Activated CD4-positive, alpha-beta T cell treated with anti-CD3 and anti-CD28 coated beads for 36 hours (primary cell): ENCODE results near the gene CELA3A. TPM values are rescaled to one million over a fixed set of nuclear protein-coding genes. Genes with fewer than 3 reads are reported as not detected.
A peak's percentile ranks its signal among the peaks of the same experiment; 100 is the strongest.
"Not testable (repeated sequence)": the region's sequence is repeated elsewhere in the genome, so short reads cannot be mapped to it uniquely, and the experiment has no call there.

Source experiments
- ATAC-seq: fragments of 200-7000 bp; cut with Tn5 transposase; one replicate; pipeline ENCODE4 v1.10.0; 2021; ENCODE audit warnings: mild to moderate bottlenecking, moderate library complexity
- CTCF ChIA-PET: fragments of 350-600 bp; sonication (Branson Sonifier 250); formaldehyde crosslinking; loops from one replicate; lab custom pipeline; 2021; ENCODE audit warnings: antibody characterized with exemption; lab: Charles Lee
- POLR2A ChIA-PET: fragments of 350-600 bp; sonication (Branson Sonifier 250); formaldehyde crosslinking; loops from one replicate; lab custom pipeline; 2021; ENCODE audit warnings: antibody characterized with exemption, inconsistent platforms; lab: Charles Lee
- DNase-seq: peaks from one replicate; pipeline ENCODE4 v3.0.0-alpha.2; 2020
- H3K27ac Mint-ChIP-seq: one replicate; pipeline ENCODE4 v1.8.0; 2021; ENCODE audit warnings: mixed read lengths
- H3K27me3 Mint-ChIP-seq: one replicate; pipeline ENCODE4 v1.8.0; 2021; ENCODE audit warnings: mixed read lengths
- H3K36me3 Mint-ChIP-seq: one replicate; pipeline ENCODE4 v1.8.0; 2021; ENCODE audit warnings: low read depth, mixed read lengths
- H3K4me1 Mint-ChIP-seq: one replicate; pipeline ENCODE4 v1.8.0; 2021; ENCODE audit warnings: mixed read lengths
- H3K4me3 Mint-ChIP-seq: one replicate; pipeline ENCODE4 v1.8.0; 2021; ENCODE audit warnings: mild to moderate bottlenecking, moderate library complexity, mixed read lengths
- H3K9me3 Mint-ChIP-seq: one replicate; pipeline ENCODE4 v1.8.0; 2021; ENCODE audit warnings: low read depth, mixed read lengths
- intact Hi-C, 2 experiments: fragments of 100-400 bp; cut with DNase I in 1 of 2; cut with micrococcal nuclease in 1 of 2; formaldehyde crosslinking; loops; one replicate each; pipeline versions ENCODE4 v1.14.2 to v1.15.1; 2022 to 2024; cut with DNase I, micrococcal nuclease
- total RNA-seq, 2 experiments: library from RNA; stranded (reverse); gene quantifications; one replicate each; pipeline ENCODE4 v1.2.3, GENCODE V29; 2021

Gene CELA3A
- total RNA-seq, 2 experiments from 2014 or later = not detected

DNA sequence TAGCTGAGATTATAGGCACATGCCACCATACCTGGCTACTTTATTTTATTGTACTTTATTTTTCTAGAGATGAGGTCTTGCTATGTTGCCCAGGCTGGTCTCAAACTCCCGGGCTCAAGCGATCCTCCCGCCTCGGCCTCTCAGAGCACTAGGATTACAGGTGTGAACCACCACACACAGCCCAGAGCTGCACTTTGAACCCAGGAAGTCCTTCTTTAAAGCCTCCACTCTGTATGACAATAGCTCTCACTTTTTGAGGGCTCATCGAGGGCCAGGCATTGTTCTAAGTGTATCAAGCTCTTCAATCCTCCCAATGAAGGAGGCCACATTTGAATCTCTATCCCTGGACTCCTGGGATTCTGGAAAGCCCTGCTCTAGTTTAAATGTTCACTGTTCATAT is 1.0 kb downstream of the CELA3A start:
- CTCF ChIA-PET, intact Hi-C loops, ATAC-seq, H3K27ac Mint-ChIP-seq, POLR2A ChIA-PET, H3K9me3 Mint-ChIP-seq, H3K27me3 Mint-ChIP-seq, H3K4me3 Mint-ChIP-seq, H3K36me3 Mint-ChIP-seq, H3K4me1 Mint-ChIP-seq, DNase-seq: not testable (repeated sequence)

DNA sequence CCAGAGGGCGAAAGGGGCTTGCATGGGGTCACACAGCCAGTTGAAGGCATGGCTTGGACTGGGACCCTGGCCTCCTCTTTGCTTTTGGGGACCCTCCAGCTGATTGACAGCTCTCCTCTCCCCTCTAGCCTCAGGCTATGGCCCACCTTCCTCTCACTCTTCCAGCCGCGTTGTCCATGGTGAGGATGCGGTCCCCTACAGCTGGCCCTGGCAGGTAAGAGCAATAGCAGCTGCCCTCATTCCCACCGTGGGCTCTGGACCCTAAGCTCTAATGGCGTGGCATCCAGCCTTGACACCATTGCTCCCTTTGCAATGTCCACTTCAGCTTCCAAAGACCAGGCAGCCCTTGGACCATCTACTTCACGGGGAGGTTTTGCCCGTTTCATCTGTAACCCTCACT is 1.4 kb downstream of the CELA3A start:
- H3K4me1 Mint-ChIP-seq, H3K36me3 Mint-ChIP-seq, intact Hi-C loops, POLR2A ChIA-PET, H3K27ac Mint-ChIP-seq, CTCF ChIA-PET, H3K4me3 Mint-ChIP-seq, H3K27me3 Mint-ChIP-seq, ATAC-seq, H3K9me3 Mint-ChIP-seq, DNase-seq: not testable (repeated sequence)

DNA sequence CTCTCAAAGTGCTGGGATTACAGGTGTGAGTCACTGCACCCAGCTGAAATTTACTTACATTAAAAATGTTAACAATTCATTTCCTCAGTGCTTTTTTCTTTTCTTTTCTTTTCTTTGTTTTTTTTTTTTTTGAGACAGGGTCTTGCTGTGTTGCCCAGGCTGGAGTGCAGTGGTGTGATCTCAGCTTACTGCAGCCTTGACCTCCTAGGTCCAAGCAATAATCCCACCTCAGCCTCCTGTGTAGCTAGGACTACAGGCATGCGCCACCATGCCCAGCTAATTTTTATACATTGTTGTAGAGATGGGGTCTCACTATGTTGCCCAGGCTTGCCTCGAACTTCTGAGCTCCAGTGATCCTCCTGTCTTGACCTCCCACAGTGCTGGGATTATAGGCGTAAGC is 2.5 kb downstream of the CELA3A start:
- intact Hi-C loops, H3K27me3 Mint-ChIP-seq, ATAC-seq, H3K27ac Mint-ChIP-seq, H3K4me3 Mint-ChIP-seq, H3K4me1 Mint-ChIP-seq, H3K9me3 Mint-ChIP-seq, POLR2A ChIA-PET, H3K36me3 Mint-ChIP-seq, DNase-seq: not testable (repeated sequence)
- CTCF ChIA-PET = interaction anchor here (0.8 kb wide), 1 partner anchor 21 kb away, joined by 4 read pairs; no protein-coding TSS in a partner anchor

DNA sequence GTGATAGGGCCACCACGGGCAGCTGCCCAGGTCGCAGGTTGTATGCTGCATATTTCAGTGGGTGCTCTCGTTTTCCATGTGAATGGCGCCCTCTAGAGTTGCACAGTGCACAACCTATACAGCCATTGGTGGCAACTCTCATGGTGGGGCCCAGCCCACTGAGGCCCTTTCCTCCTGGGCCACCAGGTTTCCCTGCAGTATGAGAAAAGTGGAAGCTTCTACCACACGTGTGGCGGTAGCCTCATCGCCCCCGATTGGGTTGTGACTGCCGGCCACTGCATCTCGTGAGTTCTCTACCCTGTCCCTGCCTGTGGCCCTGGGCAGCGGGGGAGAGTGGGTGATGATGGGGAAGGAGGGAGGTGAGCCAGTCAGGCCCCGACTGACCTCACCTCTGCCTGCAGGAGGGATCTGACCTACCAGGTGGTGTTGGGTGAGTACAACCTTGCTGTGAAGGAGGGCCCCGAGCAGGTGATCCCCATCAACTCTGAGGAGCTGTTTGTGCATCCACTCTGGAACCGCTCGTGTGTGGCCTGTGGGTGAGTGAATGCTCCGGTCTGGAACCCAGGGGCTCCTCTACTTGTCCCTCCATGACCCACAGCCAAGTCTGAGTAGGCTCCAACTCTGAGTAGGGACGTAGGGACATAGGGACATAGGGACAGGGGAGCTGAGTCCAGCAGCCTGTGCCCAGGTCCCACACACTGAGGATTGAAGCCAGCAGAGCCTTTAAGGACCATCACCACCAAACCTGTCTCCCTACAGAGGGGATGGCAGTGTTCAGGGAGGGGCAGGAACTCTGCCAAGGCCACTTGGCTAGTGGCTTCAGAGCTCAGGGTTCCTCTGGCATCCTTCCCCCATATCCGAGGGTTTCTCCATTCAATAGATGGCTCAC is 4.0 kb downstream of the CELA3A start:
- ATAC-seq (peak; percentile 74), DNase-seq (peak; percentile 64)
- H3K27me3 Mint-ChIP-seq, intact Hi-C loops, H3K27ac Mint-ChIP-seq, H3K4me3 Mint-ChIP-seq, POLR2A ChIA-PET, H3K9me3 Mint-ChIP-seq, H3K36me3 Mint-ChIP-seq, H3K4me1 Mint-ChIP-seq: not testable (repeated sequence)
- CTCF ChIA-PET = interaction anchor here (0.5 kb wide), 1 partner anchor 147 kb away, joined by 4 read pairs; no protein-coding TSS in a partner anchor

DNA sequence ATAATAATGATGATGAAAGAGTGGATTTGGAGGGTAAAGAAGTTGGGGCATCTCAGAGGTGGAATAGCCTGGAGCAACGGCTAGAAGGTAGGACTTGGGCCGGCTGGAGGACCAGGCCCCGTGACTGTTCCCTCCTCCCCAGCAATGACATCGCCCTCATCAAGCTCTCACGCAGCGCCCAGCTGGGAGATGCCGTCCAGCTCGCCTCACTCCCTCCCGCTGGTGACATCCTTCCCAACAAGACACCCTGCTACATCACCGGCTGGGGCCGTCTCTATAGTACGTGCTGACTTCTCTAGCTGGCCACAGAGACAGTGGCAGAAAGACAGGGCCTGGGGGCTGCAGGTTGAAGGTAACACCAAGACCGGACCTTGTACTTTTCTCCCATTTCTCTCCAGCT is 5.3 kb downstream of the CELA3A start:
- CTCF ChIA-PET, H3K4me3 Mint-ChIP-seq, H3K9me3 Mint-ChIP-seq, H3K27me3 Mint-ChIP-seq, DNase-seq, POLR2A ChIA-PET, H3K27ac Mint-ChIP-seq, intact Hi-C loops, H3K36me3 Mint-ChIP-seq, H3K4me1 Mint-ChIP-seq, ATAC-seq: not testable (repeated sequence)

DNA sequence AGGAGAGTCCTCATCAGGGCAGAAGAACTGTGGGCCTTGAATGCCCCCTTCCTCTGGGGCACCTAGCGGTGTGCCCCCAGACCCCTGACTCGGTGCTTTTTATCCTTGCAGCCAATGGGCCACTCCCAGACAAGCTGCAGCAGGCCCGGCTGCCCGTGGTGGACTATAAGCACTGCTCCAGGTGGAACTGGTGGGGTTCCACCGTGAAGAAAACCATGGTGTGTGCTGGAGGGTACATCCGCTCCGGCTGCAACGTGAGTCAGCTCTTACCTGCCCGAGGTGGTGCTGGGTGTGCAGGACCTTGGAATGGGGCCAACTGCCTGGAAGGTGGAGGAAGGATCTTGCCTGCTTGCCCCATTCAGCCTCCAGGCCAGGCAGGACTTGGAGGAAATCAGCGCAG is 5.8 kb downstream of the CELA3A start:
- H3K27me3 Mint-ChIP-seq, DNase-seq, POLR2A ChIA-PET, intact Hi-C loops, H3K36me3 Mint-ChIP-seq, H3K27ac Mint-ChIP-seq, H3K9me3 Mint-ChIP-seq, H3K4me3 Mint-ChIP-seq, H3K4me1 Mint-ChIP-seq, ATAC-seq: not testable (repeated sequence)
- CTCF ChIA-PET = interaction anchor here (0.6 kb wide), 1 partner anchor 11 kb away, joined by 3 read pairs; no protein-coding TSS in a partner anchor

DNA sequence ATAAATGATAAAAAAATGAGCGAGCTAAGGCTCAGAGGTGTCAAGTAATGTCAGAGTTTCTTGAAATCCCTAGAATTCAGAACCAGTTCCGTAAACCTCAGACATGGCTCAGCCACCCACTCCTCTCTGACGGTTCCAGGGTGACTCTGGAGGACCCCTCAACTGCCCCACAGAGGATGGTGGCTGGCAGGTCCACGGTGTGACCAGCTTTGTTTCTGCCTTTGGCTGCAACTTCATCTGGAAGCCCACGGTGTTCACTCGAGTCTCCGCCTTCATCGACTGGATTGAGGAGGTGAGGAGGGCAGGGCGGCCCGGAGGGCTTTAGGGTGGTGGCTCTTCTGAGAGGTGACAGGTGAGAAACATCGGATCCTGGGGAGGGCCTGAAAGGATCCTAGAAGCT is 8.1 kb downstream of the CELA3A start:
- H3K27ac Mint-ChIP-seq, ATAC-seq, H3K9me3 Mint-ChIP-seq, CTCF ChIA-PET, H3K4me1 Mint-ChIP-seq, POLR2A ChIA-PET, intact Hi-C loops, H3K27me3 Mint-ChIP-seq, H3K36me3 Mint-ChIP-seq, DNase-seq, H3K4me3 Mint-ChIP-seq: not testable (repeated sequence)

DNA sequence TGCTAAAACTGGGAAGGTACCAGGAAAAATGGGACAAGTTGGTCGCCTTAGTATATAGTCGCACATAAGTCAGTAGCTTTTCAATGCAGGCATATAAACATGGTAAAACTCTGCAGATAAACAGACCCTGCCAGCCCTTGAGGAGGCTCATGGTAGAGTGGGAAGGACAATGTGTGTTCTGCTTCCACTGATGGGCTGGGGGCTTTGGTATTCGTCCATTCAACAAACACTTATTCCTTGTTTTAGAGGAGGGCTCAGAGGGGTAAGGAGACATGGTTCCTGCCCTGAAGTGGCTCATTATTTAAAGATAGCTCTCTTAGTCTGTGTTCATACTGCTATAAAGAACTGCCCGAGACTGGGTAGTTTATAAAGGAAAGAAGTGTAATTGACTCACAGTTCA is 11.3 kb downstream of the CELA3A start:
- H3K27ac Mint-ChIP-seq, DNase-seq, intact Hi-C loops, H3K9me3 Mint-ChIP-seq, H3K4me1 Mint-ChIP-seq, H3K27me3 Mint-ChIP-seq, ATAC-seq, POLR2A ChIA-PET, H3K4me3 Mint-ChIP-seq, H3K36me3 Mint-ChIP-seq: not testable (repeated sequence)
- CTCF ChIA-PET = interaction anchor here (0.6 kb wide), 1 partner anchor 74 kb away, joined by 3 read pairs; no protein-coding TSS in a partner anchor

DNA sequence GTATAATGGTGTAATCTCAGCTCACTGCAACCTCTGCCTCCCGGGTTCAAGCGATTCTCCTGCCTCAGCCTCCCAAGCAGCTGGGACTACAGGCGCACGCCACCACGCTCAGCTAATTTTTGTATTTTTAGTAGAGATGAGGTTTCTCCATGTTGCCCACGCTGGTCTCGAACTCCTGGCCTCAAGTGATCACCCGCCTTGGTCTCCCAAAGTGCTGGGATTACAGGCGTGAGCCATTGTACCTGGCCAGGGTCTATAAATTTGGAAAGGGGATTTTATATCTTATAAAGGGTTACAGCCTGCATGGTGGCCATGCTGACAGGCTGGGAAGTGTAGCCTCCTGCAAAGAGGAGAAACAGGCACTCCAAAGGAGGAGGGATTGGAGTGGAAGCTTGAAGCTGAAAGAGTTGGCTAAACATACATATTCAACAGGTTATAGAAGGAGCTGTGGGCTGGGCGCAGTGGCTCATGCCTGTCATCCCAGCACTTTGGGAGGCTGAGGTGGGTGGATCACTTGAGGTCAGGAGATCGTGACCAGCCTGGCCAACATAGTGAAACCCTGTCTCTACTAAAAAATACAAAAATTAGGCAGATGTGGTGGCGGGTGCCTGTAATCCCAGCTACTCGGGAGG is 13.2 kb downstream of the CELA3A start:
- H3K9me3 Mint-ChIP-seq, DNase-seq, CTCF ChIA-PET, H3K27me3 Mint-ChIP-seq, H3K36me3 Mint-ChIP-seq, ATAC-seq, intact Hi-C loops, H3K4me3 Mint-ChIP-seq, H3K27ac Mint-ChIP-seq: not testable (repeated sequence)
- H3K4me1 Mint-ChIP-seq = peaks cover 14% of the 10 kb centered on the region
- POLR2A ChIA-PET = interaction anchor here (0.6 kb wide), 1 partner anchor 32 kb away, joined by 3 read pairs; no protein-coding TSS in a partner anchor

DNA sequence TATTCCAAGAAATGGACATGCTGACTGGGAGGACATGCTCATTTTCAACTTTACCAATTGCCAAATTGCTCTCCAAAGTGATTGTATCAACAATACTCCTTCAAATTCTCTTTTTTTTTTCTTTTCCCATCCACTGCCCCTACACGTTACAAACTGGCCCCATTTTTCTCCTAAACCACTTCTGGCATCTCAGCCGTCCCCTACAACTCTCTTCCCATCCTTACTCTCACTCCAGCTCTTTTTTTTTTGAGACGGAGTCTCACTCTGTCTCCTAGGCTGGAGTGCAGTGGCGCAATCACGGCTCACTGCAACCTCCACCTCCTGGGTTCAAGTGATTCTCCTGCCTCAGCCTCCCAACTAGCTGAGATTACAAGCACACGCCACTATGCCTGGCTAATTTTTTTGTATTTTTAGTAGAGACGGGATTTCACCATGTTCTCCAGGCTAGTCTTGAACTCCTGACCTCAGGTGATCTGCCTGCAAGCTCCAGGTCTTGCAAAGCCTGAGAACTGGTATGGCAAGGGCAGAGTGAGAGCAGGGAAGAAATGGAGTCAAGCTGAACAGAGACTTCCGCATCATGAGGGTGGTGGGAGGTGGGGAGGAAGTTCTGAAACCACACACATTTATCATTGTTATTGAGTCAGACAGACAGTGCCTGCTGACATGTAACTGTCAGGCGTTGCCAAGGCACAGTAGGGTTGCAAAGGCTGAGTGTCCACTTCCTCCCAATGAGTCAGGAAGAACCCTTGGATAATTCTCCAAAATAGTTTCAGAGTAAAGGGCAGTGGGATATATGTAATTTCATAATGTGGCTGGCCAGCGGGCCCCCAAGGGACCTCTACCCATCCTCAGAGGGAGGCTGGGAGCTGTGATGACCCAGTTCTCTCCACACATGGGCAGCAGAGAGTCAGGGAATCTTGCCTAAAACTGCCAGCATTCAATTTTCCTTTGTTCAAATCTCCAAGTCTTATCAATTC is 17.4 kb downstream of the CELA3A start:
- Mint-ChIP-seq H3K36me3 (no peaks in the 10 kb centered on the region), H3K9me3 (no peaks in the 10 kb centered on the region), H3K4me1 (peaks cover 29% of the 10 kb centered on the region), H3K27ac (peak overlapping the region; percentile 92), H3K4me3 (peak overlapping the region; percentile 42), H3K27me3 (no peaks in the 10 kb centered on the region)
- ATAC-seq (peak; percentile 98), DNase-seq (peak; percentile 84)
- POLR2A ChIA-PET = interaction anchor here (0.6 to 1.4 kb wide), 3 partner anchors 34 to 634 kb away, joined by 3 to 4 read pairs (median 4); partner anchors contain the start of gene CDC42
- CTCF ChIA-PET = interaction anchor here (0.6 to 1.0 kb wide), 11 partner anchors 11 to 1509 kb away, joined by 3 to 8 read pairs (median 3); no protein-coding TSS in a partner anchor
- intact Hi-C loops = no loop called here
